ENCODE measurements around the gene COPZ1. TPM values are rescaled to one million over a fixed set of nuclear protein-coding genes. Genes with fewer than 3 reads are reported as not detected.

Gene COPZ1
- total and polyA plus RNA-seq, 9 of the 15 experiments (the other 6 are each of a cell fraction or from before 2014, with no cell fraction given), result 137 to 487 (median 233) TPM

GRCh38 chr12:54328595-54329337 lies 3.8 kb downstream of the COPZ1 start (continued):
- TF ChIP-seq ZNF668 (CRISPR knock-in tag; IDR thresholded peaks at IDR 0.05), result no peak
- no peak for TF ChIP-seq NR2C2 (CRISPR knock-in tag; IDR thresholded peaks at IDR 0.05)
- peak; percentile 67 for TF ChIP-seq NR2C2 (tag; IDR thresholded peaks at IDR 0.05)
- TF ChIP-seq PRMT5 (CRISPR knock-in tag; IDR thresholded peaks at IDR 0.05), result no peak
- TF ChIP-seq NCOA2 (IDR thresholded peaks at IDR 0.05; ENCODE audit: partially characterized antibody in 2 of 2), result no peak
- TF ChIP-seq ZSCAN29 (IDR thresholded peaks at IDR 0.05), result no peak
- TF ChIP-seq HNRNPL (IDR thresholded peaks at IDR 0.05; ENCODE audit: low read depth, low read length), result no peak
- TF ChIP-seq CCNT2 (IDR thresholded peaks at IDR 0.05; ENCODE audit: borderline replicate concordance, extremely low read depth, insufficient read length, low read depth, low read length), result no peak

- Histone ChIP-seq H3K9me1 (ENCODE audit: control insufficient read depth, insufficient read depth, low read length) (no peaks in the 10 kb centered on the region), H3K79me2 (ENCODE audit: control insufficient read depth, insufficient read depth, low read length) (peaks cover 92% of the 10 kb centered on the region), H3K4me1 (replicated peaks in 1 of 2; ENCODE audit: control insufficient read depth in 2 of 2, insufficient read depth in 2 of 2, low read length in 2 of 2) (peaks cover 32 to 34% of the 10 kb centered on the region in 2 experiments; a peak in 4 of 5 replicates), H4K20me1 (replicated peaks; ENCODE audit: control insufficient read depth, insufficient read depth, low read length) (no peaks in the 10 kb centered on the region; the same call in 1 of the 2 replicates), H2AFZ (ENCODE audit: low read depth, low read length) (no peak overlapping the region), H3K9me3 (replicated peaks; ENCODE audit: control insufficient read depth, insufficient read depth, low read depth, low read length) (no peaks in the 10 kb centered on the region), H3K27ac (ENCODE audit: extremely low read depth, low read depth, low read length) (no peak overlapping the region; the same call in 1 of the 3 replicates), H3K4me2 (ENCODE audit: insufficient read depth, low read length) (no peak overlapping the region), H3K27me3 (ENCODE audit: control insufficient read depth in 2 of 2, insufficient read depth in 2 of 2, low read length in 2 of 2) (no peaks in the 10 kb centered on the region), H3K4me3 (no peak overlapping the region), H3K36me3 (ENCODE audit: control insufficient read depth, insufficient read depth, low read length) (peaks cover 37% of the 10 kb centered on the region), H3K9ac (ENCODE audit: insufficient read depth in 1 of 2, low read depth in 2 of 2, low read length in 2 of 2) (peak overlapping the region in 1 of 2 experiments; percentile 65; a peak in 1 of 4 replicates)
- FAIRE-seq (no peak), DNase-seq (ENCODE audit: extremely low read depth in 1 of 4, low spot score in 3 of 4) (no peak), ATAC-seq (no peak)
- 90% methylated on average over 5 of the region's 5 CpGs for WGBS (ENCODE audit: insufficient coverage, low coverage, missing lambda C conversion rate)
- ChIA-PET POLR2A (interaction anchor here (0.6 to 6.3 kb wide), 6 partner anchors 12 to 49 kb away, joined by 3 to 47 read pairs (median 4); partner anchors contain the start of genes CBX5 and HNRNPA1), CTCF (ENCODE audit: low intra/inter-chr PET ratio) (no interaction called here)
- intact Hi-C loops (cut with micrococcal nuclease), result loop anchor here (5.0 kb wide), 1 partner anchor 33 kb away; the partner anchor contains the start of gene GPR84
- BruUV-seq (replicated peaks), result no TSS peak
- in situ Hi-C loops (cut with MboI), result loop anchor here (5.0 kb wide), 1 partner anchor 37 kb away; no protein-coding TSS in a partner anchor
- no peak for TF ChIP-seq TRIM28 (IDR thresholded peaks at IDR 0.05)
These were observed 4.8 kb downstream of the COPZ1 start for GRCh38 chr12:54329759-54330158.
